ENCODE measurements around the gene TFEC.

DNA sequence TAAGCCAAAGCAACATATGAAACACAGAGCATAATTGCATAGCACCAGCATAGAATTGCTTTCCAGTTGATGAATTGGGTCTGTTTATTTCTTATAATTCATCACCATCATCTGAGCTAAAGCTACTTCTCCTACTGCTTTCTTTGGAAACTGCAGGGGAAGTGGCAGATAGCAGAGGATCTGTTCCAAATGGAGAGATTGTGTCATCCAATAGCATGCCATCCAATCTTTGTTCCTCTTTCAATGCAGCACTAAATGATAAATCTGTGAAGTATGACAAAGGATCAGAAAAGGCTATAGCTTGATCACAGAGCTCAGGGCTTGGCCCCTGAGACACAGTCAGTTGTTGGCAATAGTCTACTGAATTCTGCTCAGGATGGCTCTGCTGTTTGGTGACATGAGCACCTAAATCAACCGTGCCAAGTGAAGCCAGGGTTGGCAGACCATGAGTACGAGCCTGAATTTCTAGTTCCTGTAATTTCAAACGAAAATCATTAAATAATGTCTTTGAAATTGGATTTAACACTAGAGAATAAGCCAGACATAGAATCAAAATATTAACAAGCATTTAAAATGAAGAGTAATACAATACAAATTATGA is 90.0 kb downstream of the TFEC start:
- no peak for TF ChIP-seq SUZ12 (IDR thresholded peaks at IDR 0.05; ENCODE audit: extremely low read depth, insufficient read depth, insufficient read length)
- TF ChIP-seq ZNF274 (IDR thresholded peaks at IDR 0.05; ENCODE audit: low read depth, low read length): no peak
